Panc1 (cell line): ENCODE data around the gene EIF4G3. TPM values are rescaled to one million over a fixed set of nuclear protein-coding genes. Genes with fewer than 3 reads are reported as not detected.

Experiments
- ATAC-seq: fragments of 200-7000 bp; cut with Tn5 transposase; 2 replicates; pipeline ENCODE4 v1.9.1; 2020; ENCODE audit warnings: mild to moderate bottlenecking, moderate library complexity
- BruUV-seq: library from RNA; stranded (reverse); fragments of 400-500 nt; replicated peaks from 2 replicates; lab custom pipeline; 2021; lab: Mats Ljungman, UMichigan
- CTCF ChIA-PET: fragments of 300-600 bp; sonication (Branson Sonifier 250); formaldehyde crosslinking; loops from one replicate; lab custom pipeline; 2022; ENCODE audit warnings: antibody characterized with exemption; lab: Charles Lee
- POLR2A ChIA-PET: fragments of 300-600 bp; sonication (Branson Sonifier 250); formaldehyde crosslinking; loops from one replicate; lab custom pipeline; 2022; ENCODE audit warnings: antibody characterized with exemption; lab: Charles Lee
- DNase-seq: peaks from one replicate; pipeline ENCODE4 v3.0.0-alpha.2; 2010; ENCODE audit warnings: low read depth, low spot score
- H3K27ac ChIP-seq: 2 replicates; pipeline ENCODE4 v1.5.1; 2011; ENCODE audit warnings: mild to moderate bottlenecking, low read length, inconsistent platforms
- H3K27me3 ChIP-seq: fragments of 200-500 bp; sonication (Bioruptor generic); 2 replicates; pipeline ENCODE4 v1.6.0; 2014; ENCODE audit warnings: low read length, inconsistent platforms; ENCODE audit not compliant: control insufficient read depth, insufficient read depth
- H3K36me3 ChIP-seq: fragments of 200-500 bp; sonication (Bioruptor generic); 2 replicates; pipeline ENCODE4 v1.5.1; 2014; ENCODE audit warnings: inconsistent platforms, mild to moderate bottlenecking, low read length, moderate library complexity; ENCODE audit not compliant: control insufficient read depth, insufficient read depth
- H3K4me1 ChIP-seq: 2 replicates; pipeline ENCODE4 v1.5.1; 2011; ENCODE audit warnings: inconsistent platforms, mild to moderate bottlenecking, low read length, moderate library complexity; ENCODE audit not compliant: control insufficient read depth, insufficient read depth
- H3K4me3 ChIP-seq, 2 experiments: 2 replicates each; pipeline ENCODE4 v1.5.1; 2011 to 2012; ENCODE audit warnings: low read depth in 2 of 2, low read length in 2 of 2, mild to moderate bottlenecking in 2 of 2, inconsistent platforms in 1 of 2, moderate library complexity in 1 of 2
- H3K9me3 ChIP-seq: fragments of 200-500 bp; sonication (Bioruptor generic); 2 replicates; pipeline ENCODE4 v1.5.1; 2014; ENCODE audit warnings: low read depth, mild to moderate bottlenecking, inconsistent platforms, low read length, moderate library complexity; ENCODE audit not compliant: control insufficient read depth, insufficient read depth
- POLR2AphosphoS5 ChIP-seq: IDR thresholded peaks from 2 replicates; pipeline ENCODE4 v1.6.1; 2012; ENCODE audit warnings: mild to moderate bottlenecking, low read depth, low read length, moderate library complexity
- SIN3A ChIP-seq: IDR thresholded peaks from 2 replicates; pipeline ENCODE4 v1.6.1; 2012; ENCODE audit warnings: low read depth, mild to moderate bottlenecking, low read length, moderate library complexity, borderline replicate concordance; ENCODE audit not compliant: insufficient read depth
- TCF7L2 ChIP-seq: IDR thresholded peaks from 2 replicates; pipeline ENCODE4 v1.6.1; 2011; ENCODE audit warnings: mild to moderate bottlenecking, low read depth, low read length, inconsistent platforms
- in situ Hi-C: cut with HindIII; loops from 2 replicates; pipeline ENCODE4 v1.10.0; 2016; ENCODE audit warnings: low sequenced_read_pairs, low pct_unique_long_range_greater_than_20kb
- intact Hi-C: fragments of 100-400 bp; cut with micrococcal nuclease; formaldehyde crosslinking; loops from one replicate; pipeline ENCODE4 v1.10.0; 2022; ENCODE audit not compliant: unreplicated experiment
- total RNA-seq: library from RNA; stranded (reverse); gene quantifications from one replicate; pipeline ENCODE4 v1.2.1, GENCODE V29; 2021; ENCODE audit not compliant: unreplicated experiment
- TF ChIP-seq, protein P1 (sequence below), 2 experiments: IDR thresholded peaks; 2 replicates each; pipeline ENCODE4 v1.6.1; 2011 to 2012; ENCODE audit warnings: low read depth in 2 of 2, control low read depth in 1 of 2, low read length in 1 of 2, mild to moderate bottlenecking in 1 of 2, moderate library complexity in 1 of 2; ENCODE audit not compliant: insufficient read depth in 1 of 2
- TF ChIP-seq, protein P2 (sequence below): fragments of 450-650 bp; IDR thresholded peaks from 2 replicates; pipeline ENCODE4 v1.5.1; 2017; ENCODE audit warnings: mild to moderate bottlenecking

The EIF4G3 gene
- total RNA-seq, 1 experiment from 2014 or later = 78.6 TPM

GRCh38 chr1:21041541-21041940, 135.2 kb downstream of the EIF4G3 start:
- no peak overlapping the region for H3K27ac ChIP-seq
- H3K9me3 ChIP-seq = no peaks in the 10 kb centered on the region
- H3K4me3 ChIP-seq = no peak overlapping the region
- intact Hi-C loops (no loop called here), in situ Hi-C loops (no loop called here)
- ATAC-seq (no peak), DNase-seq (no peak)
- H3K36me3 ChIP-seq = no peaks in the 10 kb centered on the region; the same call in 1 of the 2 replicates
- POLR2A ChIA-PET = no interaction called here
- no peak for TF ChIP-seq SIN3A
- no peak for TF ChIP-seq TCF7L2
- no peaks in the 10 kb centered on the region for H3K27me3 ChIP-seq
- no TSS peak for BruUV-seq
- H3K4me1 ChIP-seq = peaks cover 2% of the 10 kb centered on the region; the same call in 1 of the 2 replicates
- CTCF ChIA-PET = no interaction called here

- intact Hi-C loops = no loop called here
- BruUV-seq = no TSS peak
- TF ChIP-seq SIN3A (no peak), TCF7L2 (no peak), POLR2AphosphoS5 (no peak)
- TF ChIP-seq, protein P1, sequence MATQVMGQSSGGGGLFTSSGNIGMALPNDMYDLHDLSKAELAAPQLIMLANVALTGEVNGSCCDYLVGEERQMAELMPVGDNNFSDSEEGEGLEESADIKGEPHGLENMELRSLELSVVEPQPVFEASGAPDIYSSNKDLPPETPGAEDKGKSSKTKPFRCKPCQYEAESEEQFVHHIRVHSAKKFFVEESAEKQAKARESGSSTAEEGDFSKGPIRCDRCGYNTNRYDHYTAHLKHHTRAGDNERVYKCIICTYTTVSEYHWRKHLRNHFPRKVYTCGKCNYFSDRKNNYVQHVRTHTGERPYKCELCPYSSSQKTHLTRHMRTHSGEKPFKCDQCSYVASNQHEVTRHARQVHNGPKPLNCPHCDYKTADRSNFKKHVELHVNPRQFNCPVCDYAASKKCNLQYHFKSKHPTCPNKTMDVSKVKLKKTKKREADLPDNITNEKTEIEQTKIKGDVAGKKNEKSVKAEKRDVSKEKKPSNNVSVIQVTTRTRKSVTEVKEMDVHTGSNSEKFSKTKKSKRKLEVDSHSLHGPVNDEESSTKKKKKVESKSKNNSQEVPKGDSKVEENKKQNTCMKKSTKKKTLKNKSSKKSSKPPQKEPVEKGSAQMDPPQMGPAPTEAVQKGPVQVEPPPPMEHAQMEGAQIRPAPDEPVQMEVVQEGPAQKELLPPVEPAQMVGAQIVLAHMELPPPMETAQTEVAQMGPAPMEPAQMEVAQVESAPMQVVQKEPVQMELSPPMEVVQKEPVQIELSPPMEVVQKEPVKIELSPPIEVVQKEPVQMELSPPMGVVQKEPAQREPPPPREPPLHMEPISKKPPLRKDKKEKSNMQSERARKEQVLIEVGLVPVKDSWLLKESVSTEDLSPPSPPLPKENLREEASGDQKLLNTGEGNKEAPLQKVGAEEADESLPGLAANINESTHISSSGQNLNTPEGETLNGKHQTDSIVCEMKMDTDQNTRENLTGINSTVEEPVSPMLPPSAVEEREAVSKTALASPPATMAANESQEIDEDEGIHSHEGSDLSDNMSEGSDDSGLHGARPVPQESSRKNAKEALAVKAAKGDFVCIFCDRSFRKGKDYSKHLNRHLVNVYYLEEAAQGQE (IDR thresholded peaks at IDR 0.05; ENCODE audit: insufficient read depth in 1 of 2, low read depth in 2 of 2, low read length in 1 of 2) = no peak
- TF ChIP-seq, protein P2, sequence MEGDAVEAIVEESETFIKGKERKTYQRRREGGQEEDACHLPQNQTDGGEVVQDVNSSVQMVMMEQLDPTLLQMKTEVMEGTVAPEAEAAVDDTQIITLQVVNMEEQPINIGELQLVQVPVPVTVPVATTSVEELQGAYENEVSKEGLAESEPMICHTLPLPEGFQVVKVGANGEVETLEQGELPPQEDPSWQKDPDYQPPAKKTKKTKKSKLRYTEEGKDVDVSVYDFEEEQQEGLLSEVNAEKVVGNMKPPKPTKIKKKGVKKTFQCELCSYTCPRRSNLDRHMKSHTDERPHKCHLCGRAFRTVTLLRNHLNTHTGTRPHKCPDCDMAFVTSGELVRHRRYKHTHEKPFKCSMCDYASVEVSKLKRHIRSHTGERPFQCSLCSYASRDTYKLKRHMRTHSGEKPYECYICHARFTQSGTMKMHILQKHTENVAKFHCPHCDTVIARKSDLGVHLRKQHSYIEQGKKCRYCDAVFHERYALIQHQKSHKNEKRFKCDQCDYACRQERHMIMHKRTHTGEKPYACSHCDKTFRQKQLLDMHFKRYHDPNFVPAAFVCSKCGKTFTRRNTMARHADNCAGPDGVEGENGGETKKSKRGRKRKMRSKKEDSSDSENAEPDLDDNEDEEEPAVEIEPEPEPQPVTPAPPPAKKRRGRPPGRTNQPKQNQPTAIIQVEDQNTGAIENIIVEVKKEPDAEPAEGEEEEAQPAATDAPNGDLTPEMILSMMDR = no peak
- Histone ChIP-seq H3K27me3 (no peaks in the 10 kb centered on the region), H3K4me1 (no peaks in the 10 kb centered on the region), H3K27ac (no peak overlapping the region), H3K4me3 (no peak overlapping the region), H3K9me3 (no peaks in the 10 kb centered on the region; the same call in 1 of the 2 replicates), H3K36me3 (no peaks in the 10 kb centered on the region)
- no peak for ATAC-seq
- DNase-seq = no peak
- POLR2A ChIA-PET = interaction anchor here (0.5 to 0.7 kb wide), 3 partner anchors 90 to 404 kb away, joined by 3 to 9 read pairs (median 7); no protein-coding TSS in a partner anchor
- CTCF ChIA-PET = interaction anchor here (0.5 kb wide), 1 partner anchor 20 kb away, joined by 6 read pairs; no protein-coding TSS in a partner anchor
- in situ Hi-C loops = no loop called here
Observed at GRCh38 chr1:21037091-21037490, 139.6 kb downstream of the EIF4G3 start.

DNA sequence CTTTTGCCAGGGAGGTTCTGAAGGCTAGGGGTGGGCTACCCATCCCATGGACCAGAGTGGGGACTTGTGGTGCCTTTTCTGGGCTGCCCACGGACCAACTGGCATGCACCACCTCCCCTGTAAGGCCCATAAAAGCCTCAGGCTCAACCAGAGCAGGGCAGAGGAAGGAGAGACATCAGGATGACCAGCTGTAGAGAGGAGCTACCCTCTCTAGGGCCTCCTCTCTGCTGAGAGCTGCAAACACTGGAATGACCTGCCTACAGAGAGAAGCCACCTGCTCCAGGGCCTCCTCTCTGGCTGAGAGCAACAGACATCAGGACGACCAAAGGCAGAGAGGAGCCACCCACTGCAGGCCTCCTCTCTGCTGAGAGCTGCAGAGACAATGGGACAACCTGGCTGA, 140.9 kb downstream of the EIF4G3 start:
- Histone ChIP-seq H3K4me1 (no peaks in the 10 kb centered on the region), H3K36me3 (no peaks in the 10 kb centered on the region), H3K27ac (no peak overlapping the region), H3K27me3 (no peaks in the 10 kb centered on the region), H3K9me3 (no peaks in the 10 kb centered on the region; the same call in 1 of the 2 replicates), H3K4me3 (no peak overlapping the region)
- ChIA-PET POLR2A (no interaction called here), CTCF (no interaction called here)
- no TSS peak for BruUV-seq
- intact Hi-C loops (no loop called here), in situ Hi-C loops (no loop called here)
- TF ChIP-seq, protein P2 = no peak
- TF ChIP-seq SIN3A (no peak), TCF7L2 (no peak), POLR2AphosphoS5 (no peak)
- TF ChIP-seq, protein P1 (IDR thresholded peaks at IDR 0.05; ENCODE audit: insufficient read depth in 1 of 2, low read depth in 2 of 2, low read length in 1 of 2) = no peak
- DNase-seq (no peak), ATAC-seq (0 out of 2 replicates have a peak, but pooled peaks have one; percentile 34)
